Posterior vena cava (tissue), 2 donors: ENCODE data around the gene CTDP1. TPM values are rescaled to one million over a fixed set of nuclear protein-coding genes. Genes with fewer than 3 reads are reported as not detected.
"Not testable (repeated sequence)": the region's sequence is repeated elsewhere in the genome, so short reads cannot be mapped to it uniquely, and the experiment has no call there.

Source experiments
- DNase-seq: peaks from one replicate; pipeline ENCODE4 v3.0.0-alpha.2; 2020; ENCODE audit warnings: low spot score
- intact Hi-C, 2 donors: fragments of 100-400 bp; cut with DNase I; formaldehyde crosslinking; loops; one replicate each; pipeline versions ENCODE4 v1.14.1 to v1.14.2; 2022 to 2023
- total RNA-seq, 2 donors: library from RNA; stranded (reverse); fragmentation: NEBNext Ultra II Directional; extraction: Animal tissue kit (Norgen Biotek cat#: 25700); gene quantifications; one replicate each; pipeline ENCODE4 v1.2.1, GENCODE V29; 2021
- donor health status: DM: yes; HTN: yes; CAD: no.
- donor health status: DM: yes; HTN: yes; CAD: no.

CTDP1 gene
- total RNA-seq, 2 donors from 2014 or later = 13.8 to 15.4 TPM

DNA sequence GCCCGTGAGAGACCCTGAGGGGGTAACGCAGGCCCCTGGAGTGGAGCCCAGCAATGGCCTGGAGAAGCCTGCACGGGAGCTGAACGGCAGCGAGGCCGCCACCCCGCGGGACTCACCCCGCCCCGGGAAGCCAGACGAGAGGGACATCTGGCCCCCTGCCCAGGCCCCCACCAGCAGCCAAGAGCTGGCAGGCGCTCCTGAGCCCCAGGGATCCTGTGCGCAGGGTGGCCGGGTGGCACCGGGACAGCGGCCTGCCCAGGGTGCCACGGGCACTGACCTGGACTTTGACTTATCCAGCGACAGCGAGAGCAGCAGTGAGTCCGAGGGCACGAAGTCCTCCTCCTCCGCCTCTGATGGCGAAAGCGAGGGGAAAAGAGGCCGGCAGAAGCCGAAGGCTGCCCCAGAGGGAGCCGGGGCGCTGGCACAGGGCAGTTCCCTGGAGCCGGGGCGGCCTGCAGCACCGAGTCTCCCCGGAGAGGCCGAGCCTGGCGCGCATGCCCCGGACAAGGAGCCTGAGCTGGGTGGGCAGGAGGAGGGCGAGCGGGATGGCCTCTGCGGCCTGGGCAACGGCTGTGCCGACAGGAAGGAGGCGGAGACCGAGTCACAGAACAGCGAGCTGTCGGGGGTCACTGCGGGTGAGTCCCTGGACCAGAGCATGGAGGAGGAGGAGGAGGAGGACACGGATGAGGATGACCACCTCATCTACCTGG, 35.1 kb downstream of the CTDP1 start:
- DNase-seq = no peak
- intact Hi-C loops = no loop called here

DNA sequence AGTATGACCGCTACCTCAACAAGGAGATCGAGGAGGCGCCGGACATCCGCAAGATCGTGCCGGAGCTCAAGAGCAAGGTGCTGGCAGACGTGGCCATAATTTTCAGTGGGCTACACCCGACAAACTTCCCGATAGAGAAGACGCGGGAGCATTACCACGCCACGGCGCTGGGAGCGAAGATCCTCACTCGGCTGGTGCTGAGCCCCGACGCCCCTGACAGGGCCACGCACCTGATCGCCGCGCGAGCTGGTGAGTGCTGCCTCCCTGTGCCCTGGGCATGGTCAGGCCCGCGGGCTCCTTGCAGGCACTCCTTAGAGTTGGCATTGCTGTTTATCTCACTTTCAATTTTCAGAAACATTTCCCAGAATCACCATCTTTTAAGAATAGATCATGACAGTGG, 35.7 kb downstream of the CTDP1 start:
- intact Hi-C loops = no loop called here
- DNase-seq = no peak

GRCh38 chr18:79717059-79717458, 37.5 kb downstream of the CTDP1 start:
- intact Hi-C loops = no loop called here
- DNase-seq = no peak

- intact Hi-C loops = no loop called here
- DNase-seq = no peak
Observed at GRCh38 chr18:79717555-79718074, 38.0 kb downstream of the CTDP1 start.

GRCh38 chr18:79718126-79718525, 38.5 kb downstream of the CTDP1 start:
- intact Hi-C loops = no loop called here
- DNase-seq = no peak

DNA sequence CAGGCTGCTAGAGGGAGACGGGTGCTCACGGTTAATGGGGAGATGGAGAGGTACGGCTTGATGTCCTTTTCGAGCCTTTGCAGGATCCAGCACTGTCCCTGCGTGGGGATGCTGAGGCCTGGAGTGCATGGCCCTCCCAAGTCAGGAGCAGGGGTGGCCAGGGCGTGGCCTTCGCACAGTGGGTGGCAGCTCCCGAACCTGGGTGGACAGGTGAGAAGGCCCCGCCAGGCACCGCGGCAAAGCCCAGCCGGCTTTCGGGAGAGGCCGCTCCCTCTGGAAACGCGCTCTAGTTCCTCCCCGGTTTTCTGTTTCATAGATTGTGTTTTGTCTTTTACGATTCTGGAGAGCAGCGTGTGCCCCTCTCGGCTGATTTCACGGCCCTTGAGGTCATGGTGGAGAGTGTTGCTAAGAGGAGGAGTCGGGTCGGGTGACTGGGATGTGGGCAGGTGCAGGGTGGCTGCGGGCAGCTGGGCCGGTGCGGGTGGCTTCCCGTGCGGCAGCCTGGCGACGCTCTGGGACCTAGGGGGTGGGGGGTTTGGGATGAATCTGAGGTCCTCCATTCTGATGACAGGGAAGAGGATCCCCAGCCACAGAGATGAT, 39.4 kb downstream of the CTDP1 start:
- DNase-seq = no peak
- intact Hi-C loops = no loop called here

- DNase-seq, intact Hi-C loops: not testable (repeated sequence)
Observed at GRCh38 chr18:79719478-79720358, 40.1 kb downstream of the CTDP1 start.

- intact Hi-C loops = no loop called here
- DNase-seq = no peak
Observed at GRCh38 chr18:79720359-79720733, 40.7 kb downstream of the CTDP1 start.

DNA sequence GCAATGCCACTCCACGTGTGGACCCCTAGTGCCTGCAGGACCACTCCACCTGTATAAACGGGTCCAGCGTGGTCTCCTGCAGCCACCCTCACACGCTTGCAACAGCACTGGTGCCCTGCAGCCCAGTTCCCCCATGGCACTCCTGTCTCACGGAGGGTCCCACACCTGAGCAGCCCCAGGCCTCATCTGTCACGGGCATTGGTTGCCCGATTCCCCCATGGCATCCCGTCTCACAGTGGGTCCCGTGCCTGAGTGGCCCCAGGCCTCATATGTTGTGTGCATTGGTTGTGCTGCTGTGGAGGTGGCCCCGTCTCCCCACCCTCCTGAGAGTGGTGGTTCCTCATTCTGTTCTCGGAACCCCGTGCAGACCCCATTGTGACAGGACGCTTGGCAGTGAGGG, 43.4 kb downstream of the CTDP1 start:
- intact Hi-C loops = no loop called here
- DNase-seq = no peak

- no peak for DNase-seq
- intact Hi-C loops = no loop called here
Observed at GRCh38 chr18:79723628-79724027, 44.0 kb downstream of the CTDP1 start.

- intact Hi-C loops = no loop called here
- no peak for DNase-seq
Observed at GRCh38 chr18:79724299-79725080, 44.9 kb downstream of the CTDP1 start.

DNA sequence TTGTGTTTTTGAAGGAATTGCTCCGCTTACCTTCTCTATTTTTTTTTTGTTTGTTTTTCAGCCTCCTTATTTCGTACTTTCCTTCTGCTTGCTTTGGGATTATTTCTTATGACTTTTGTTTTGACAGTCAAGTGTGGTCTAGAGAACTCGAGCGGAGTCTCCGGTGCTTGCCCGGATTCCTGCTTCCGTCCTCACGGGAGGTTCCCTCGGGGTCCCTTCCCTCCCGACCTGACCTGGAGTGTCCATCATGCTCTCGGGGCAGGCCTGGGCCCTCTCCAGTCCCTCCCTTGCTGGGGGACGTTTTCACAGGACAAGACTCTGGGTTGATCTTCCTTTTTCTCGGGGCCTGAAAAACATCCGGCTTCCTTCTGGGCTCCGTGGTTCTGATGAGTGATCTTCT, 45.9 kb downstream of the CTDP1 start:
- no peak for DNase-seq
- intact Hi-C loops = no loop called here

GRCh38 chr18:79726721-79727120, 47.1 kb downstream of the CTDP1 start:
- intact Hi-C loops = no loop called here
- no peak for DNase-seq

DNA sequence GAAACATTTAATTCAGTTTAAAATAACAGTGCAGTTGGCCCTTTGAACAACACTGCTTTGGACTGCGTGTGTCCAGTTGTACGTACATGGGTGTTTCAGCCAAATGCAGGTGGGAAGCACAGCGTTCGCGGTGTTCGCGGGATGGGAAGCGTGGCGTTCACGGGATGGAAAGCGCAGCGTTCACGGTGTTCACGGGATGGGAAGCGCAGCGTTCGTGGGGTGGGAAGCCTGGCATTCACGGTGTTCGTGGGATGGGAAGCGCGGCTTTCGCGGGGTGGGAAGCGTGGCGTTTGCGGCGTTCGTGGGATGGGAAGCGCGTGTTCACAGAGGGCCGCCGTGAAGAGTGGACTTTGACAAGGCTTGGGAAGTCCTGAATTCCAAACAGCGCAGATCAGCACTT, 47.6 kb downstream of the CTDP1 start:
- intact Hi-C loops = no loop called here
- DNase-seq = no peak

- DNase-seq = no peak
- intact Hi-C loops = no loop called here
Observed at GRCh38 chr18:79728931-79729586, 49.5 kb downstream of the CTDP1 start.

- DNase-seq = no peak
- intact Hi-C loops = no loop called here
Observed at GRCh38 chr18:79729611-79730010, 50.0 kb downstream of the CTDP1 start.

DNA sequence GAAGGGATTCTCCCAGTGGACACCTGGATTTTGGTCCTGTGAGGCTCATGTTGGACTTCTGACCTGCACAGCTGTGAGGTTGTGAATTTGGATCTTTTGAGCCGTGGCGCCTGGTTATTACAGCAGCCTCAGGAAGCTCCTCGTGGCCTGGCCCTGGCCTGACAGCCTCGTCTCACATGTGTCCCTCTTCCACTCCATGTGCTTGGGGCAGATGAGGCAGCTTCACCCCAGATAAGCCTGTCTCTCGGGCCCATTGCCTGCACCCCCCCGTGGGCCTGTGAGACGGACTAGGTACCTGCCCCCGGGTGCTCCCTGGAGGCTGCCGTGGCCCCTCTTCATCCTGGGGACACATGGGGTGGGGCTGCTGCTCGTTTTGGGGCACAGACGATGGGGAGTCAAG, 51.2 kb downstream of the CTDP1 start:
- intact Hi-C loops = no loop called here
- no peak for DNase-seq

DNA sequence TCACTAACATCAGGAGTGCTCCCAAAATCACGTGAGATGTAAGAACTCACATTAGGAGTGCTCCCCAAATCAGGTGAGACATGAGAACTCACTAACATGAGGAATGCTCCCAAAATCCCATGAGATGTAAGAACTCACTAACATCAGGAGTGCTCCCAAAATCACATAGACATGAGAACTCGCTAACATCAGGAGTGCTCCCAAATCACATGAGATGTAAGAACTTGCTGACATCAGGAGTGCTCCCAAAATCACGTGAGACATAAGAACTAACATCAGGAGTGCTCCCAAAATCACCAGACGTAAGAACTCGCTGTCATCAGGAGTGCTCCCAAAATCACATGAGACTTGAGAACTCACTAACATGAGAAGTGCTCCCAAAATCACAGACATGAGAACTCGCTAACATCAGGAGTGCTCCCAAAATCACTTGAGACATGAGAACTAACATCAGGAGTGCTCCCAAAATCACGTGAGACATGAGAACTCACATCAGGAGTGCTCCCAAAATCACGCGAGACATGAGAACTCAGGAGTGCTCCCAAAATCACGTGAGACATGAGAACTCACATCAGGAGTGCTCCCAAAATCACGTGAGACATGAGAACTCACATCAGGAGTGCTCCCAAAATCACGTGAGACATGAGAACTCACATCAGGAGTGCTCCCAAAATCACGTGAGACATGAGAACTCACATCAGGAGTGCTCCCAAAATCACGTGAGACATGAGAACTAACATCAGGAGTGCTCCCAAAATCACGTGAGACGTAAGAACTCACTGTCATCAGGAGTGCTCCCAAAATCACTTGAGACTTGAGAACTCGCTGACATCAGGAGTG, 52.5 kb downstream of the CTDP1 start:
- intact Hi-C loops, DNase-seq: not testable (repeated sequence)
